T-helper 9 cell (primary cell): ENCODE data around the gene MCEE.
A peak's percentile ranks its signal among the peaks of the same experiment; 100 is the strongest.
"Not testable (repeated sequence)": the region's sequence is repeated elsewhere in the genome, so short reads cannot be mapped to it uniquely, and the experiment has no call there.

Experiments used
- DNase-seq: peaks from one replicate; pipeline ENCODE4 v3.0.0-alpha.2; 2020

The MCEE gene

DNA sequence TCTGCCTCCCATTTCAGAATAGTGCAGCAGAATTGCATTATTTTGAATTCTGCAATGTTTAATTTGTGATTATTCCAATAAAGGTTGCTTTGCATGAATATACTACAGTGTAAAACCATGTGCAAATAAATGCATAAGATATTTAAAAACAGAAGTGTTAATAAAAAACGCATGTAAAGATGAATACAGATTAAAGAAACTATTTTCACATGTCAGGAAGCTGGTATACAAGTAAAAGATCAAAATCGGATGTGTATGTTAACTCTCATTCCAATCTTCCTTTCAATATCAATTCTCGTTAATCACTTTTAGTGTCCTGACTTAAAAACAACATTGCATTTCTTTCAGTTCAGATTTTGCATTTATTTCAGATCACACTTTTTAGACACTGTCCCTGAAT, 3.1 kb downstream of the MCEE start:
- no peak for DNase-seq

- DNase-seq, result no peak
These were observed 4.3 kb downstream of the MCEE start for GRCh38 chr2:71125506-71126294.

DNA sequence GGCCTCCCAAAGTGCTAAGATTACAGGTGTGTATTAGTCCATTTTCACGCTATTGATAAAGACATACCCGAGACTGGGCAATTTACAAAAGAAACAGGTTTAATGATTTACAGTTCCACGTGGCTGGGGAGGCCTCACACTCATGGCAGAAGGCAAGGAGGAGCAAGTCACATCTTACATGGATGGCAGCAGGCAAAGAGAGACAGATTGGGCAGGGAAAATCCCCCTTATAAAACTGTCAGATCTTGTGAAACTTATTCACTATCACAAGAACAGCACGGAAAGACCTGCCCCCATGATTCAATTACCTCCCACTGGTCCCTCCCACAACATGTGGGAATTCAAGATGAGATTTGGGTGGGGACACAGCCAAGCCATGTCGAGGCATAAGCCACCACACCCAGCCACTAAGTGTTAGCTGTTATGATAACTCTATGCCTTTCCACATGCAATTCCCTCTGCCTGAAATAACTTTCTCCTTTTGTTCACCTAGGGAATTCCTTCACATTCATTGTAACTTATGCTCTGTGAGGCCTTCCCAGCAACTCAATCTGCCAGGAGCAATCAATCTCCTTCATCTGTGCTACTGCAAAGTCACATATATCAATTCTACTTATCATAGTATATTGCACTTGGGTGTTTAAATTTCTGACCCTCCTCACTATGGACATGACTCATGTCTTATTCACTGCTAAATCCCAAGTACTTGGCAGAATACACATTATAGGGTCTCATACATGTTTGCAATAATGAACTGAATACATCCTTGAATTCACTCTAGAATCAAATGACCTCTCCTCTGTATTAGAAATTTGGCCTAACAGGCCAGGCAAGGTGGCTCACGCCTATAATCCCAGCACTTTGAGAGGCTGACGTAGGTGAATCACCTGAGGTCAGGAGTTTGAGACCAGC, 7.4 kb downstream of the MCEE start:
- DNase-seq, result no peak

DNA sequence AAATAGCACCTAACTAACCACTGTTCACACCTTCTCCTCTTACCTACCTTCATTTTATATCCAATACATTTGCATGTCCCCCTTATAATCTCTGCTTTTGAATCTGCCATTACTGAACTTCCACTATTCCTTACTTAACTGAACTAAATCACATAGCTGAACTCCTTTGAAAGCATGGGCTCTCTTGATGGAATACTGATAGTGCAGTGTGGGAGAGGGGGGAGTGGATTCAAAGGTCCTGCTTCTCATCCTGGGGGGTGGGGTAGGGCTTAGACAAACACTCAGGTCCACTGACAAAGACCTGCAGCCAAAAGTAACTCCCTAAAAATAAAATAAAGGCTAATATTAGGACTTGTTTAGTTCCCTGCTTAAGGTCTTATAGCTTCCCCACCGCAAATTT, 8.6 kb downstream of the MCEE start:
- no peak for DNase-seq

- no peak for DNase-seq
These were observed 9.8 kb downstream of the MCEE start for GRCh38 chr2:71120195-71120594.

DNA sequence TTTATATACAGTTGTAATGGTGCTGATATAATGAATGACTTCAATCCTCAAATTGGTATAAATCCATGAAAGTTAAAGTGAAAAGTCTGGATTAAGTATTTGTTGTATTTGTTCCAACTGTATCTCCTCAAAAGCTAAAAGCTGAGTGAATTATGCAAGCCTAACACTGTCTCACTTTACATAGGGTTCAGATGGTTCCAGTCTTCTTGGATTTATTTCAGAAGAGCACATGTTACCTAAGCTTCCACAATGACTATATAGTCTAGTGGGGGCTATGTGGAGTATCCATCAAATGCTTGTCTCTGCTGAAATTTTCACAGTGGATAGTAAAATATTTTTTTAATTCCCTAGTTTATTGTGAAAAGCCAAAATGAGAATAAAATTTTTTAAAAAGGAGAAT, 13.0 kb downstream of the MCEE start:
- DNase-seq, result no peak

GRCh38 chr2:71113843-71114242, 16.2 kb downstream of the MCEE start:
- no peak for DNase-seq

DNA sequence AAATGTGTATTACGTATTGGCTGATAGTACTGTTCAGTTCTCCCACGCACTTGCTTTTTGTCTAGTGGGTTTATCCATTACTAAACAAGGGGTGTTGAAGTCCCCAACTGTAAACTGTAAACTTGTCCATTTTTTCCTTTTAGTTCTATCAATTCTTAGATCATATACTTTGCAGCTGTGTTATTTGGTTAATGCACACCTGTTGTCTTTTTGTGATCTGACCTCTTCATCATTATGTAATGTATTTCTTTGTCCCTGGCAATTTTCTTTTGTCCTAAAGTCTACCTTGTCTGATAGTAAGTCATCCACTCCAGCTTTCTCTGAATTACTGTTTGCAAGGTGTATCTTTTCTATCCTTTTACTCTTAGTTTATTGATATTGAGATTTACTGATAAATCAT, 21.9 kb downstream of the MCEE start:
- no peak for DNase-seq

DNA sequence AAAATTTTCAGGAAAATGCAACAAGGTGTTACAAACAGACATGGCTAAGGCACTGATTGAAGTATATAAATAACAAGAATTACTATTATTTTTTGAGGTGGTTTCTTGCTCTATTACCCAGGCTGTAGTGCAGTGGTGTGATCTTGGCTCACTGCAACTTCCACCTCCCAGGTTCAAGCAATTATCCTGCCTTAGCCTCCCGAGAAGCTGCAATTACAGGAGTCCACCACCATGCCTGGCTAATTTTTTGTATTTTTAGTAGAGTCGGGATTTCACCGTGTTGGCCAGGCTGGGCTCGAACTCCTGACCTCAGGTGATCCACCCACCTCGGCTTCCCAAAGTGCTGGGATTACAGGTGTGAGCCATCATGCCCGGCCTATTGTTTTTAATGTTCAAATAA, 23.6 kb downstream of the MCEE start:
- not testable (repeated sequence) for DNase-seq

DNA sequence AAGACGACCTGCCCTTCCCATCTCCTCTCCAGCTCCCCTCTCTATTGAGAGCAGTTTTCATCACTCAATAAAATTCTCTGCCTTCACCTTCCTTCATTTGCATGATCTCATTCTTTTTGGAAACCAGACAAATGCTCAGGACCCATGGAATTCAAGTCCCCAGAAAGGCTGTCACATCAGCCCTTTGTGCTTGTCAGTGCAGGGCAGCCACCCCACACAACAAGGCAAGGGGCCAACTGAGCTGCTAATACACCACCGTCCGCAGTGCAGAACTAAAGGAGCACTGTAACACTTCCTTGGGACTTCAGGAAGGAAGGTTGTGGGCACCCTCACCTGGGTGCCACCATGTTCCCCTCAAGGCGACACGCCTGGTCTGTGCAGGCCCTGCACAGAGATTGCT, 26.2 kb downstream of the MCEE start:
- DNase-seq, result no peak

- no peak for DNase-seq
These were observed 26.9 kb downstream of the MCEE start for GRCh38 chr2:71102981-71103681.

DNA sequence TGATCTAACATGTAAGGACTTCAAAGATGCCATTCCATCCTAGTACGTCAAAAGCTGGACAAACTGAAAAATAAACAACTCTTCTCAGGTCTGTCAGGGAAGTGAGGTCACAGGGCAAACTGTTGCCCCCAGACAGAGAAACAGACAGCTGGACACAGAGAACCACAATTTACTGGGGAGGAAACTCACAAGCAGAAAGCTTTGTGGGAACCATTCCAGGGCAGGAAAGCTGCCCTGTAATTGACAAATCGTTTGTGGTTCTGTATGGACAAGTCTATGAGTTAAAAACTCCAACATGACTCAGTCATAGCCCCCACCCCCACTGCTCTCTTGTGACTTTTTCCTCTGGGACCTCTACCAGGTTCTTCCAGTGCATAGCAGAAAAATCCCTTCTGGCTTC, 28.4 kb downstream of the MCEE start:
- no peak for DNase-seq

GRCh38 chr2:71100195-71100964, 29.6 kb downstream of the MCEE start:
- peak; percentile 12 for DNase-seq

- not testable (repeated sequence) for DNase-seq
These were observed 37.4 kb downstream of the MCEE start for GRCh38 chr2:71092491-71093260.

DNA sequence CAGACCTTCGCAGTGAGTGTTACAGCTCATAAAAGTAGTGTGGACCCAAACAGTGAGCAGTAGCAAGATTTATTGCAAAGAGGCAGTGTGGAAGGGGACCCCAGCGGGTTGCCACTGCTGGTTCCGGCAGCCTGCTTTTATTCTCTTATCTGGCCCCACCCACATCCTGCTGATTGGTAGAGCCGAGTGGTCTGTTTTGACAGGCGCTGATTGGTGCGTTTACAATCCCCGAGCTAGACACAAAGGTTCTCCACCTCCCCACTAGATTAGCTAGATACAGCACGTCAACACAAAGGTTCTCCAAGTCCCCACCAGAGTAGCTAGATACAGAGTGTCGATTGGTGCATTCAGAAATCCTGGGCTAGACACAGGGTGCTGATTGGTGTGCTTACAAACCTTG, 38.2 kb downstream of the MCEE start:
- not testable (repeated sequence) for DNase-seq

- DNase-seq, result not testable (repeated sequence)
These were observed 40.6 kb downstream of the MCEE start for GRCh38 chr2:71089475-71089874.

DNA sequence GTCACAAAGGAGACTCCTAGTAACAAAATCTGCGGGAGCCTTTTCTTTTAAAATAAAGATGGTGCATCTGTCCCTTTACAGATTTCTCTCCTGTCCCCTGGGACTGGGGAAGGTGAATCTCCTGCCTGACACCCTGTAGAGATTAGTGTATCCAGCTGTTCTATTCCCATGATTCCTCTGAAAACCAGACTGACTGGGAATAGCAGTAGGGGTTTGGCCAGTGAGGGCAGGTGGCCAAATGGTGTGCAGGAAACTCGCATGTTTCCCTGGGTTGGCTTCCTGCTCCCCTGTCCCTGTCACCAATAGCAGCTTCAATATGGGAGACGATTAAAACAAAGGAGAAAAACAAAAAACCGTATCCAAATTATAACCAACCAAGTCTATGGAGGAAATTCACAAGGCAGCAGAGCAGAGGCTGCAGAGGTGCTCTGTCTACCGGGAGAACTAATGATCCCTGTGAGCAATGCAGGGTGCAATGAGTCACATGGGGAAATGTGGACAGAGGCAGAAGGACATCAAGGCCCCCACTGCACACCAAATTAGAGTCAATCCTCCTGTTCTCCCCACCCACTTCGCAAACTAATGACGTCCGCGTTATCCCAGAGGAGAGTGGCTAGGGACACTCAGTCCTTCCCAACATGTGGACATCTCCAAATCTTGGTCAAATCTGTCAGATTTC, 44.6 kb downstream of the MCEE start:
- DNase-seq, result not testable (repeated sequence)

- not testable (repeated sequence) for DNase-seq
These were observed 46.2 kb downstream of the MCEE start for GRCh38 chr2:71083752-71084312.

GRCh38 chr2:71083297-71083696, 46.7 kb downstream of the MCEE start:
- DNase-seq, result not testable (repeated sequence)

DNA sequence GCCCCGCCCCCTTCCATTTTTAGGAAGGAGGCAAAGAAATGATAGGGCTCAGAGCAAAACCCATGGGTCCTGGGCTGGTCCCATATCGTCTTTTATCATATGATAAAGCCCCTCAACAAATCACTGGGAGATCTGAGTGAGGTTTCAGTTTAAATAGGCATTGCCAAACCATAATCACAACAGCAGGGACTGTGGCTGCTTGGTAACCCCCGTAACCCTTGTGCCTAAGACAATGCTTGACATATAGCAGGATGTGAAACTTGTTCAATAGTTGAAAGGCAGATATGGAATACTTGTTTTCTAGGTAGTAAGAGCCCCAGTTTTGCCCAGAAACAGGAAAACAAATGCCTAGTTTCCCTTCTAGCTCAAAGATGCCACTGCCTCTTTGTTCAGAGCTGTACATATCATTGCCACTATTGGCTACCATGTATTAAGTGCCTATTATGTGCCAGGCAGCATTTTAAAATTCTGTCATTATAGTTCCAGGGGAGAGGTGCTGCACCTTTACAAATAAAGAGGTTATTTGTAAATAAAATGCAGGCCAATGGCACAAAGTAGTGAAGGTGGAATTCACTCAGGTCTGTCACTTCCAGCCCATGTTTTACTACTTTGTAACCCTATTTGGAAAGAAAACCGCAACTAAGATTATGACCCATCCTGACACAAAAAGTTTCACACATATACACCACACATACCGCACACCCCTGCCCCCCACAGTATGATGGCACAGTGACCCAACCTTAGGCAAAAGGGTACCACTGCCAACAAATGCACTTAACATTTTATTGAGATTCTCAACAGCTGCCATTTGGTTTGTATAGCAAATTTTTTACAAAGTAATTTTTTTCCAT, 47.4 kb downstream of the MCEE start:
- DNase-seq, result no peak
